B cell (primary cell): ENCODE measurements around the gene TGOLN2. TPM values are rescaled to one million over a fixed set of nuclear protein-coding genes. Genes with fewer than 3 reads are reported as not detected.

Experiments used
- ATAC-seq: fragments of 200-7000 bp; cut with Tn5 transposase; one replicate; pipeline ENCODE4 v1.10.0; 2021; ENCODE audit warnings: low read depth, mild to moderate bottlenecking, moderate number of reproducible peaks, moderate library complexity
- CTCF ChIA-PET: fragments of 350-600 bp; sonication (Branson Sonifier 250); formaldehyde crosslinking; loops from one replicate; lab custom pipeline; 2021; ENCODE audit warnings: antibody characterized with exemption, inconsistent platforms; lab: Charles Lee
- POLR2A ChIA-PET: fragments of 350-600 bp; sonication (Branson Sonifier 250); formaldehyde crosslinking; loops from one replicate; lab custom pipeline; 2021; ENCODE audit warnings: antibody characterized with exemption; lab: Charles Lee
- DNase-seq: peaks from one replicate; pipeline ENCODE4 v3.0.0; 2013
- H2AFZ ChIP-seq: 2 replicates; pipeline ENCODE4 v1.6.1; 2012; ENCODE audit warnings: mild to moderate bottlenecking, low read depth, low read length; ENCODE audit not compliant: insufficient read depth, poor library complexity, severe bottlenecking
- H3K27ac ChIP-seq, 2 donors: 1 replicate in 1 of 2; 2 replicates in 1 of 2; pipeline ENCODE4 v1.5.1; 2012 to 2013; ENCODE audit warnings: low read length in 2 of 2, mild to moderate bottlenecking in 2 of 2, moderate library complexity in 1 of 2
- H3K27me3 ChIP-seq, 4 experiments: fragments of 200-600 bp in 1 of 4; sonication (generic) in 1 of 4; replicated peaks in 1 of 4; 1 replicate in 2 of 4; 2 replicates in 2 of 4; pipeline versions ENCODE4 v1.6.1 to v1.7.0; 2013 to 2016; ENCODE audit warnings: low read length in 3 of 4, mild to moderate bottlenecking in 2 of 4, mixed read lengths in 1 of 4, moderate library complexity in 1 of 4; ENCODE audit not compliant: insufficient read depth in 4 of 4, control insufficient read depth in 3 of 4; ENCODE audit errors: control extremely low read depth in 1 of 4
- H3K36me3 ChIP-seq, 2 experiments: replicated peaks in 1 of 2; 1 replicate in 1 of 2; 2 replicates in 1 of 2; pipeline versions ENCODE4 v1.6.1 to v1.7.1; 2013; ENCODE audit warnings: low read length in 1 of 2; ENCODE audit not compliant: insufficient read depth in 2 of 2, control insufficient read depth in 1 of 2; ENCODE audit errors: control extremely low read depth in 1 of 2, extremely low read depth in 1 of 2
- H3K4me1 ChIP-seq, 2 donors: fragments of 200-600 bp in 1 of 2; sonication (generic) in 1 of 2; 1 replicate in 1 of 2; 2 replicates in 1 of 2; pipeline versions ENCODE4 v1.5.1 to v1.6.1; 2013 to 2017; ENCODE audit warnings: low read length in 2 of 2; ENCODE audit not compliant: control insufficient read depth in 2 of 2, insufficient read depth in 2 of 2
- H3K4me2 ChIP-seq: replicated peaks from 2 replicates; pipeline ENCODE3; 2012; ENCODE audit warnings: mild to moderate bottlenecking, low read depth, low read length; ENCODE audit not compliant: poor library complexity, severe bottlenecking
- H3K4me3 ChIP-seq, 5 experiments: fragments of 200-600 bp in 1 of 5; sonication (generic) in 1 of 5; 1 replicate in 3 of 5; 2 replicates in 2 of 5; pipeline versions ENCODE4 v1.5.1 to v1.7.0; 2011 to 2016; ENCODE audit warnings: low read length in 4 of 5, mild to moderate bottlenecking in 4 of 5, low read depth in 2 of 5, control low read depth in 1 of 5, moderate library complexity in 1 of 5; ENCODE audit not compliant: insufficient read depth in 1 of 5; ENCODE audit errors: control extremely low read depth in 1 of 5, extremely low read depth in 1 of 5
- H3K79me2 ChIP-seq: fragments of 200-600 bp; sonication (generic); one replicate; pipeline ENCODE4 v1.6.0; 2016; ENCODE audit warnings: low read length; ENCODE audit not compliant: control insufficient read depth, insufficient read depth
- H3K9ac ChIP-seq: fragments of 200-600 bp; sonication (generic); 2 replicates; pipeline ENCODE4 v1.6.1; 2017; ENCODE audit warnings: mild to moderate bottlenecking, low read length, moderate library complexity
- H3K9me3 ChIP-seq, 3 donors: one replicate each; pipeline versions ENCODE4 v1.6.1 to v1.7.1; 2013; ENCODE audit warnings: low read length in 2 of 3; ENCODE audit not compliant: control insufficient read depth in 2 of 3, insufficient read depth in 1 of 3; ENCODE audit errors: control extremely low read depth in 1 of 3
- H4K20me1 ChIP-seq: 2 replicates; pipeline ENCODE4 v1.6.0; 2012; ENCODE audit warnings: mild to moderate bottlenecking, low read length; ENCODE audit not compliant: insufficient read depth, control insufficient read depth, poor library complexity, severe bottlenecking
- H3K27ac Mint-ChIP-seq: one replicate; pipeline ENCODE4 v1.8.0; 2021; ENCODE audit warnings: mixed read lengths
- H3K27me3 Mint-ChIP-seq: one replicate; pipeline ENCODE4 v1.8.0; 2021; ENCODE audit warnings: mixed read lengths
- H3K4me1 Mint-ChIP-seq: one replicate; pipeline ENCODE4 v1.8.0; 2021; ENCODE audit warnings: mixed read lengths
- H3K4me3 Mint-ChIP-seq: one replicate; pipeline ENCODE4 v1.8.0; 2021; ENCODE audit warnings: mixed read lengths
- H3K9me3 Mint-ChIP-seq: one replicate; pipeline ENCODE4 v1.8.0; 2022; ENCODE audit warnings: mixed read lengths; ENCODE audit not compliant: insufficient read depth
- CTCF ChIP-seq: fragments of 200-600 bp; IDR thresholded peaks from one replicate; pipeline ENCODE4 v1.8.0; 2022; ENCODE audit warnings: antibody characterized with exemption, mild to moderate bottlenecking
- EZH2 ChIP-seq: IDR thresholded peaks from 2 replicates; pipeline ENCODE4 v1.6.1; 2012; ENCODE audit warnings: borderline replicate concordance, low read depth, mild to moderate bottlenecking, moderate library complexity, low read length; ENCODE audit not compliant: insufficient read depth, poor library complexity, severe bottlenecking
- WGBS: methylation state at CpG from one replicate; pipeline ENCODE4 v1.1.5; 2013; ENCODE audit warnings: missing lambda C conversion rate; ENCODE audit not compliant: insufficient coverage; 5-methylcytosine and 5-hydroxymethylcytosine counted together
- intact Hi-C: fragments of 100-400 bp; cut with micrococcal nuclease; formaldehyde crosslinking; loops from one replicate; pipeline ENCODE4 v1.10.0; 2022
- polyA plus RNA-seq: library from polyadenylated mRNA; depleted of rRNA; stranded (reverse); fragments of >200 nt; gene quantifications from 2 replicates; pipeline ENCODE4 v1.2.3, GENCODE V29; 2012
- total RNA-seq, 2 donors: library from RNA; stranded (reverse); fragments of 120-200 nt in 1 of 2; gene quantifications; 1 replicate in 1 of 2; 2 replicates in 1 of 2; pipeline versions ENCODE4 v1.2.3 to v1.2.4, GENCODE V29; 2013 to 2022

Gene TGOLN2
- total and polyA plus RNA-seq, 2 donors (not counting 1 experiment from before 2014, with no cell fraction given) = 106 to 172 TPM

- ATAC-seq (no peak), DNase-seq (no peak)
- Histone ChIP-seq H3K27ac (peak overlapping the region in 1 of 2 donors; percentile 63), H3K4me2 (peak overlapping the region; percentile 64), H3K79me2 (no peaks in the 10 kb centered on the region), H3K9ac (no peak overlapping the region), H3K9me3 (no peaks in the 10 kb centered on the region), H4K20me1 (no peaks in the 10 kb centered on the region), H3K4me1 (peaks cover 21 to 25% of the 10 kb centered on the region in 2 donors), H3K36me3 (peaks cover 0 to 17% of the 10 kb centered on the region in 2 experiments), H2AFZ (no peak overlapping the region), H3K4me3 (no peak overlapping the region), H3K27me3 (no peaks in the 10 kb centered on the region)
- WGBS = 57% methylated on average over 2 of the region's 3 CpGs
- ChIA-PET CTCF (interaction anchor here (1.1 to 1.5 kb wide), 2 partner anchors 10 to 12 kb away, joined by 6 to 17 read pairs; no protein-coding TSS in a partner anchor), POLR2A (interaction anchor here (1.0 to 1.5 kb wide), 2 partner anchors 10 to 14 kb away, joined by 3 to 4 read pairs; no protein-coding TSS in a partner anchor)
- intact Hi-C loops = no loop called here
- no peak for TF ChIP-seq CTCF
- no peak for TF ChIP-seq EZH2
- H3K27me3 Mint-ChIP-seq = peaks cover 2% of the 10 kb centered on the region
- peak overlapping the region; percentile 64 for H3K4me3 Mint-ChIP-seq
- H3K27ac Mint-ChIP-seq = peak overlapping the region; percentile 37
- no peaks in the 10 kb centered on the region for H3K9me3 Mint-ChIP-seq
- peaks cover 31% of the 10 kb centered on the region for H3K4me1 Mint-ChIP-seq
Measured at GRCh38 chr2:85310330-85310729, 17.5 kb downstream of the TGOLN2 start.

- peak overlapping the region in 1 of 2 donors; percentile 63 for H3K27ac ChIP-seq
- intact Hi-C loops = no loop called here
- peak overlapping the region in 3 of 5 experiments; percentile 15 to 30 (median 29) for H3K4me3 ChIP-seq
- peak overlapping the region; percentile 64 for H3K4me2 ChIP-seq
- peak overlapping the region; percentile 45 for H3K9ac ChIP-seq
- no peaks in the 10 kb centered on the region for H4K20me1 ChIP-seq
- no peaks in the 10 kb centered on the region for H3K9me3 Mint-ChIP-seq
- CTCF ChIA-PET = interaction anchor here (1.0 to 1.8 kb wide), 4 partner anchors 9 to 15 kb away, joined by 4 to 17 read pairs (median 8); no protein-coding TSS in a partner anchor
- H3K79me2 ChIP-seq = no peaks in the 10 kb centered on the region
- peak overlapping the region; percentile 64 for H3K4me3 Mint-ChIP-seq
- ATAC-seq = peak; percentile 41
- WGBS = 55% methylated on average over 14 of the region's 19 CpGs
- H2AFZ ChIP-seq = peak overlapping the region; percentile 66
- POLR2A ChIA-PET = interaction anchor here (0.8 to 1.5 kb wide), 3 partner anchors 10 to 83 kb away, joined by 3 to 4 read pairs (median 3); partner anchors contain the start of gene TGOLN2
- H3K4me1 Mint-ChIP-seq = peaks cover 31% of the 10 kb centered on the region
- H3K36me3 ChIP-seq = peaks cover 0 to 12% of the 10 kb centered on the region in 2 experiments
- peak overlapping the region; percentile 37 for H3K27ac Mint-ChIP-seq
- peaks cover 21 to 25% of the 10 kb centered on the region in 2 donors for H3K4me1 ChIP-seq
- no peaks in the 10 kb centered on the region for H3K9me3 ChIP-seq
- TF ChIP-seq EZH2 (no peak), CTCF (no peak)
- DNase-seq = no peak
- no peaks in the 10 kb centered on the region for H3K27me3 ChIP-seq
- H3K27me3 Mint-ChIP-seq = peaks cover 4% of the 10 kb centered on the region
Measured at GRCh38 chr2:85309699-85310321, 18.0 kb downstream of the TGOLN2 start.
